Brain microvascular endothelial cell (primary cell): ENCODE results near the gene ADAMTS2.

ENCODE experiments used
- DNase-seq: peaks from one replicate; pipeline ENCODE4 v3.0.0-alpha.2; 2020
- H3K27ac ChIP-seq: fragments of 250-450 bp; sonication (Bioruptor Pico); 2 replicates; pipeline ENCODE4 v1.5.1; 2020; ENCODE audit warnings: mild to moderate bottlenecking, moderate library complexity
- H3K27me3 ChIP-seq: fragments of 250-450 bp; sonication (Bioruptor Pico); replicated peaks from 2 replicates; pipeline ENCODE4 v1.5.1; 2020; ENCODE audit warnings: mild to moderate bottlenecking
- H3K36me3 ChIP-seq: fragments of 250-450 bp; sonication (Bioruptor Pico); replicated peaks from 2 replicates; pipeline ENCODE4 v1.5.1; 2020; ENCODE audit warnings: mild to moderate bottlenecking
- H3K4me3 ChIP-seq: 2 replicates; pipeline ENCODE4 v1.5.1; 2011; ENCODE audit warnings: low read depth, mild to moderate bottlenecking, control low read depth, low read length, moderate library complexity
- in situ Hi-C: cut with HindIII; loops from 2 replicates; pipeline ENCODE4 v1.10.0; 2017; ENCODE audit warnings: low sequenced_read_pairs, low pct_ligation_motif_present
- TF ChIP-seq, protein P1 (sequence below): IDR thresholded peaks from 2 replicates; pipeline ENCODE4 v1.5.1; 2011; ENCODE audit warnings: low read depth, mild to moderate bottlenecking, moderate library complexity, low read length, control low read depth, inconsistent platforms; ENCODE audit errors: missing control alignments

The ADAMTS2 gene

DNA sequence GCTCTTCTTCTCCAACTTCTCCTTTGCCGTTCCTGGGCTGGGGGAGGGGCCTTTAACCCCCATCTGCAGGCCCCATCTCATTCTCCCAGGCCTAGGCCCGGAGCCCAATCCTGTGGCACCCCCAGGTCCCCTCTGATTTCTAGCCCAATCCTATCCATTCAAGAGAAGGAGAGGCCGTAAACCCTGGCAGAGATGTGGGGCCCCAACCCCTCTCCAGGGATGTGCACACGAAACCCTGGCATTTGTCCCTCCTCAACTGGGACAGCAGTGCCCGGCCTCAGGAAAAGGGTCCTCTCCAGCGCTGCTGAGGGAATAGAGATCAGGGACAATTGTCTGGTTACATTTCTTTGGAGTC, 24.2 kb upstream of the ADAMTS2 start:
- TF ChIP-seq, protein P1, sequence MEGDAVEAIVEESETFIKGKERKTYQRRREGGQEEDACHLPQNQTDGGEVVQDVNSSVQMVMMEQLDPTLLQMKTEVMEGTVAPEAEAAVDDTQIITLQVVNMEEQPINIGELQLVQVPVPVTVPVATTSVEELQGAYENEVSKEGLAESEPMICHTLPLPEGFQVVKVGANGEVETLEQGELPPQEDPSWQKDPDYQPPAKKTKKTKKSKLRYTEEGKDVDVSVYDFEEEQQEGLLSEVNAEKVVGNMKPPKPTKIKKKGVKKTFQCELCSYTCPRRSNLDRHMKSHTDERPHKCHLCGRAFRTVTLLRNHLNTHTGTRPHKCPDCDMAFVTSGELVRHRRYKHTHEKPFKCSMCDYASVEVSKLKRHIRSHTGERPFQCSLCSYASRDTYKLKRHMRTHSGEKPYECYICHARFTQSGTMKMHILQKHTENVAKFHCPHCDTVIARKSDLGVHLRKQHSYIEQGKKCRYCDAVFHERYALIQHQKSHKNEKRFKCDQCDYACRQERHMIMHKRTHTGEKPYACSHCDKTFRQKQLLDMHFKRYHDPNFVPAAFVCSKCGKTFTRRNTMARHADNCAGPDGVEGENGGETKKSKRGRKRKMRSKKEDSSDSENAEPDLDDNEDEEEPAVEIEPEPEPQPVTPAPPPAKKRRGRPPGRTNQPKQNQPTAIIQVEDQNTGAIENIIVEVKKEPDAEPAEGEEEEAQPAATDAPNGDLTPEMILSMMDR, result no peak
- DNase-seq, result no peak
- Histone ChIP-seq H3K36me3 (no peaks in the 10 kb centered on the region), H3K27ac (no peak overlapping the region), H3K27me3 (no peaks in the 10 kb centered on the region), H3K4me3 (no peak overlapping the region)
- in situ Hi-C loops, result no loop called here

DNA sequence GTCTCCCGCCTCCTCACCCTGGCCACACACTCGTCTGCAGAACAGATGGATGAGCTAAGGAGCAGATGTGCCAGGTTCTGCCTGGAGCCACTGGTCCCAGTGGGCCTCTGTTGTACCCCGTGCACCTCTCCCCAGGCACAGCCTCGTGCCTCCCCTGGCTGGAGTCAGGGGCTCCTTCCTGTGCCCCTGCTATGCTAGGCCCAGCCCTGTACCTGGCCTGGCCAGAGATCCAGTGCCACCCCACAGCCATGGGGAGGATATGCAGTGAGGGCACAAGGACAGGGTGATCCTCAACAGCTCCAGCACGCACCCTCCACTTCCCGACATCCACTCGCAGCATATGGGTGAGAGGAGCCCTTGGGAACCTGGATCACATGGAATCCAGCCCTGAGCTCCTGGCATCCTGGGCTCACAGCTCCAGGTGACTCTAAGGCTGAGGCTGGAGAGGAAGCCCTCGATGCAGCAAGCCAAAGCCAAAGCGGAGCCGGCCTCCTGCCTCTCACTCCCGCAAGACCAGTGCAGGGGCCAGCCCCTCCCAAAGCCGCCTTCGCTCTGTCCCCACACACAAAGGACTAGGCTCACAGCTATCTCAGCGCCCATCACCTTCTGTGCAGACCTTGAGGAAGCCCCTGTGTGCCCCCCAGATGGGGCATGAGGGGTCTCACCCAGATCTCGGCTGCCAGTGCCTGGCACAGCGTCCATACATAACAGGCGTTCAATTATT, 23.7 kb upstream of the ADAMTS2 start:
- no peaks in the 10 kb centered on the region for H3K27me3 ChIP-seq
- no peak overlapping the region for H3K4me3 ChIP-seq
- H3K36me3 ChIP-seq, result no peaks in the 10 kb centered on the region
- TF ChIP-seq, protein P1, result no peak
- in situ Hi-C loops, result no loop called here
- H3K27ac ChIP-seq, result no peak overlapping the region
- DNase-seq, result no peak

DNA sequence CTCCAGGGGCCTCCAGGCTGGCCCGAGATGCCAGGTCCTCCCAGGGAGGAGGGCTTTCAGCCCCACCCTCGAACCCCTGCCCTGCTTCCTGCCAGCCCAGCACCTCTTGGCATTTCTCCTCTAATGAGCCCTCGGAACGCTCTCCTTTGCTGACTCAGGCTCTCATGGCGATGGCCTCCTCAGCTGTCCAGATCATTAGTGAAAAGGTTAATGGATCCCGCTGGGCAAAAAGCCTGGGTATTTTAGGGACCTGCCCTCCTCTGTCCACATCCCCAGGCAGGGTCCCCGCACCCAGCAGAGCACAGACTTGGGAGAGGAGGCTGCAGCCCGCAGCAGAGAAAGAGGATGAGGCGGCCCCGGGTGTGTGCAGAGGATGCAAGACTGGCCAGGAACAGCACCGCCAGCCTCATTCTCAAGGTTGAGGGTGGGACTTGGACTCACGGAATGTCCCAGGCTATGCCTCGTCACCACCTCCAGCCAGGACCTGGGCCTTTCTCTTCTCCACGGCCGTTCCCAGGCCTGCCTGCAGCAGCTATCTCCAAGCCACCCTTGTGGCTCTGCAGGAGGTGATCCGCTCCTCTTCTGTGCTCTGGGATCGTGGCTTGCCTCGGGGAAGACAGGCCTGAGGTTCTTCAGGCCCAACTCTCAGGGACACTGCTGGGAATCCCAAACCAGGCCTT, 23.0 kb upstream of the ADAMTS2 start:
- TF ChIP-seq, protein P1, result no peak
- no peak for DNase-seq
- Histone ChIP-seq H3K27me3 (no peaks in the 10 kb centered on the region), H3K4me3 (no peak overlapping the region), H3K36me3 (no peaks in the 10 kb centered on the region), H3K27ac (no peak overlapping the region)
- in situ Hi-C loops, result no loop called here

DNA sequence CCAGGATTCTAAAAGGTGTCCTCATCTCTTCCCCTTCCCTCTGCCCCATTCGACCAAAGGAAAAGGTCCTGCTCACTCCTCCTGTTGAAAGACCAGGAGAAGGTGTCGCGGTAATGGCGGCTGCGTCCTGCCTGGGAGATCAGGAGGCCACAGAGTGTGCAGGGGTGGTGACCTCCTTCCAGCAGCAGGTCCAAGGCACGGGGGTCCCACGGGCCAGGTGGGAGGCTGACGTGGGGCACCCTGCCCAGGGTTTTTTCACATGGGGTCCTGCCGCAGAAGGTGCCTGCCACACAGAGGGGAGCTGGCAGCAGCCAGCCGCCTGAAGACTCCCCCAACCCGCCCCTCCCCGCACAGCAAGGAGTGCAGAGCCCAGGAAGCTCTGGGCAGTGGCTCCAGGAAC, 22.2 kb upstream of the ADAMTS2 start:
- TF ChIP-seq, protein P1, result no peak
- DNase-seq, result no peak
- in situ Hi-C loops, result no loop called here
- Histone ChIP-seq H3K27ac (no peak overlapping the region), H3K4me3 (no peak overlapping the region), H3K27me3 (no peaks in the 10 kb centered on the region), H3K36me3 (no peaks in the 10 kb centered on the region)

DNA sequence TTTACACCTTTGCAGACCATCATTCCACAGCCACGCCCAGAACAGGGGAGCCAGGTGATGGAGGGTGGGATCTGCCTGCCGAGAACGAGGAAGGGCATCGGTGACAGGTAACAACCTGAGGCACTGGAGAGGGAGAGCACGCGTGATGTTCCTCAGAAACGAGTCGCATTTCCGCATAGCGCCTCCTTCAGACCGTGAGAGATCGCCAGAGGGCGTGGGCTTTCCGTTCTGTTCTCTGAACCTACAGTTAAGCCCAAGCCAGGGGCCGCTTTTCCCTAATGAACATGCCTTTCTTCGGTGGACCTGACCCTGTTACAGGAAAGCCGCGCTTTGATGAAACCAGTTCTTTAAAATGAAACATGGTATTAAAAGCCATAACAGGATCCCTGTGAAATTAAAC, 17.1 kb upstream of the ADAMTS2 start:
- Histone ChIP-seq H3K27me3 (no peaks in the 10 kb centered on the region), H3K36me3 (no peaks in the 10 kb centered on the region), H3K27ac (no peak overlapping the region), H3K4me3 (no peak overlapping the region)
- in situ Hi-C loops, result no loop called here
- DNase-seq, result no peak
- TF ChIP-seq, protein P1, result no peak

DNA sequence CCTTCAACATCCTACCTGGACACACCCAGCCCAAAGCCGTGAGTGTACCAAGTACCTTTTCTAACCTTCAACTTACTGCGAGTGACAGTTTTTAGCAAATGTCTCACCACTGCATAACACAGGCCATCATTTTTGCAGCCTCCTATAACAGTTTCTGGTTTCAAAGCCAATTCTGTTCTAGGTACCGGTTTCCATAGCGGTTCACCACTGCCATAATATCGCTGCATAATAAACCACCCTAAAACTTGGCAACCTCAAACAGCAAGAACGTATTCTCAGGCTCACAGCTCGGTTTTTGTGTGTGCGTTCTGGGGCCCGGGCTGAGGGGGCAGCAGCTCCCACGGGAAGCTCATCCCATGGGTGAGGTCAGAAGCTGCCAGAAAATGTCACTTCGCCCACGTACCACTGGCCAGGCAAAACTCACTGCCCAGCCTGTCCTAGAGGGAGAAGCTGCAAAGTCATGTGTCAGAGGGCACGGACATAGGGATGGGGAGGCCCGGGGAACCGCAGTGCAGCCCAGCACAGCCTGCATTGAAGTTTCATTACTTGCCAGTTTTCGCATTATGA, 15.9 kb upstream of the ADAMTS2 start:
- in situ Hi-C loops, result no loop called here
- TF ChIP-seq, protein P1, result no peak
- no peak for DNase-seq

More for the DNA sequence above, 15.9 kb upstream of the ADAMTS2 start:
- no peak overlapping the region for H3K27ac ChIP-seq
- H3K4me3 ChIP-seq, result no peak overlapping the region
- no peaks in the 10 kb centered on the region for H3K27me3 ChIP-seq
- H3K36me3 ChIP-seq, result no peaks in the 10 kb centered on the region
